GM12878 (cell line): ENCODE results near the gene APH1B. TPM values are rescaled to one million over a fixed set of nuclear protein-coding genes. Genes with fewer than 3 reads are reported as not detected.
A peak's percentile ranks its signal among the peaks of the same experiment; 100 is the strongest.

ENCODE experiments used
- ATAC-seq: fragments of 200-7000 bp; cut with Tn5 transposase; 3 replicates; pipeline ENCODE4 v1.9.1; 2020; ENCODE audit warnings: mild to moderate bottlenecking, moderate library complexity
- BruUV-seq: library from RNA; stranded (reverse); fragments of 400-500 nt; replicated peaks from 2 replicates; lab custom pipeline; 2021; lab: Mats Ljungman, UMichigan
- CTCF ChIA-PET: fragments of 300-600 bp; sonication (Branson Sonifier 250); formaldehyde crosslinking; extraction: SDS; loops from one replicate; lab custom pipeline; 2021; ENCODE audit warnings: inconsistent platforms; lab: Yijun Ruan, JAX
- POLR2A ChIA-PET: fragments of 350-600 bp; formaldehyde crosslinking; extraction: SDS; loops from one replicate; lab custom pipeline; 2021; ENCODE audit warnings: inconsistent platforms; lab: Charles Lee
- RAD21 ChIA-PET: fragments of 300-600 bp; sonication (Branson Sonifier 250); formaldehyde crosslinking; loops from one replicate; lab custom pipeline; 2023; ENCODE audit warnings: antibody characterized with exemption; ENCODE audit not compliant: unreplicated experiment; lab: Charles Lee
- SMC1A ChIA-PET: fragments of 300-600 bp; sonication (Branson Sonifier 250); formaldehyde crosslinking; loops from one replicate; lab custom pipeline; 2023; ENCODE audit not compliant: unreplicated experiment, uncharacterized antibody; lab: Charles Lee
- DNase-seq: peaks from one replicate; pipeline ENCODE4 v3.0.0-alpha.2; 2011; ENCODE audit warnings: low read depth, low spot score
- FAIRE-seq: peaks from 3 replicates; lab custom pipeline; 2011; peaks lifted over from hg19 to GRCh38; lab: Jason Lieb, UNC
- H2AFZ ChIP-seq: 2 replicates; pipeline ENCODE4 v1.6.0; 2011; ENCODE audit warnings: low read depth, low read length, control low read depth; ENCODE audit not compliant: control insufficient read depth
- H3K27ac ChIP-seq: 2 replicates; pipeline ENCODE4 v1.5.1; 2011; ENCODE audit warnings: control low read depth; ENCODE audit not compliant: control insufficient read depth, insufficient read depth
- H3K27me3 ChIP-seq, 2 experiments: replicated peaks in 1 of 2; 2 replicates each; pipeline versions ENCODE4 v1.6.0 to v1.6.1; 2011; ENCODE audit warnings: low read length in 1 of 2; ENCODE audit not compliant: control insufficient read depth in 2 of 2, insufficient read depth in 2 of 2
- H3K36me3 ChIP-seq, 2 experiments: 2 replicates each; pipeline ENCODE4 v1.5.1; 2011; ENCODE audit warnings: low read length in 1 of 2; ENCODE audit not compliant: control insufficient read depth in 2 of 2, insufficient read depth in 2 of 2
- H3K4me1 ChIP-seq: 2 replicates; pipeline ENCODE4 v1.6.1; 2011; ENCODE audit warnings: mild to moderate bottlenecking, low read length, moderate library complexity, mixed read lengths; ENCODE audit not compliant: control insufficient read depth, insufficient read depth
- H3K4me2 ChIP-seq: 2 replicates; pipeline ENCODE4 v1.6.0; 2011; ENCODE audit warnings: control low read depth; ENCODE audit not compliant: control insufficient read depth, insufficient read depth
- H3K4me3 ChIP-seq: fragments of 200-600 bp; sonication (generic); 2 replicates; pipeline ENCODE4 v1.5.1; 2016
- H3K79me2 ChIP-seq: 2 replicates; pipeline ENCODE4 v1.6.0; 2011; ENCODE audit warnings: low read length; ENCODE audit not compliant: control insufficient read depth, insufficient read depth
- H3K9ac ChIP-seq: 2 replicates; pipeline ENCODE4 v1.8.0; 2011; ENCODE audit warnings: low read length, control low read depth, mixed read lengths; ENCODE audit not compliant: control insufficient read depth, insufficient read depth
- H3K9me3 ChIP-seq: replicated peaks from 3 replicates; pipeline ENCODE4 v1.5.1; 2011; ENCODE audit warnings: mild to moderate bottlenecking, low read length; ENCODE audit not compliant: control insufficient read depth, insufficient read depth
- H4K20me1 ChIP-seq: 2 replicates; pipeline ENCODE4 v1.6.0; 2011; ENCODE audit not compliant: control insufficient read depth, insufficient read depth
- ASH2L ChIP-seq: fragments of 300-600, 200-600 bp; sonication (generic); IDR thresholded peaks from 2 replicates; pipeline ENCODE4 v1.6.1; 2017; ENCODE audit warnings: low read depth, mild to moderate bottlenecking, borderline replicate concordance
- BCLAF1 ChIP-seq: fragments of 450-650 bp; IDR thresholded peaks from 2 replicates; pipeline ENCODE4 v1.6.1; 2017; ENCODE audit warnings: antibody characterized with exemption, mild to moderate bottlenecking, moderate library complexity
- ETV6 ChIP-seq, 2 experiments: fragments of 450-650 bp in 1 of 2; IDR thresholded peaks in 1 of 2; conservative IDR thresholded peaks in 1 of 2; 2 replicates each; pipeline ENCODE4 v1.6.1; 2014; ENCODE audit warnings: antibody characterized with exemption in 1 of 2, borderline replicate concordance in 1 of 2, low read depth in 1 of 2, mild to moderate bottlenecking in 1 of 2, moderate library complexity in 1 of 2
- MEF2B ChIP-seq: fragments of 450-650 bp; IDR thresholded peaks from 2 replicates; pipeline ENCODE4 v1.6.1; 2018; ENCODE audit warnings: mild to moderate bottlenecking, moderate library complexity; ENCODE audit not compliant: partially characterized antibody, poor library complexity, severe bottlenecking
- NFYB ChIP-seq: IDR thresholded peaks from 2 replicates; pipeline ENCODE4 v1.6.1; 2011; ENCODE audit warnings: low read depth, mild to moderate bottlenecking, low read length, improper control_type of control experiment, moderate library complexity; ENCODE audit not compliant: insufficient read depth
- NR2C1 ChIP-seq: fragments of 450-650 bp; IDR thresholded peaks from 2 replicates; pipeline ENCODE4 v1.6.1; 2017; ENCODE audit warnings: antibody characterized with exemption, mild to moderate bottlenecking, moderate library complexity
- POLR2AphosphoS2 ChIP-seq: IDR thresholded peaks from 2 replicates; pipeline ENCODE4 v1.6.1; 2011; ENCODE audit warnings: low read depth, mild to moderate bottlenecking, low read length, improper control_type of control experiment, moderate library complexity
- POU2F2 ChIP-seq: IDR thresholded peaks from 3 replicates; pipeline ENCODE4 v1.6.1; 2011; ENCODE audit warnings: low read depth, mild to moderate bottlenecking, low read length, borderline replicate concordance
- RUNX3 ChIP-seq: IDR thresholded peaks from 2 replicates; pipeline ENCODE4 v1.6.1; 2012; ENCODE audit warnings: low read length, inconsistent platforms
- SREBF1 ChIP-seq: IDR thresholded peaks from 2 replicates; pipeline ENCODE4 v1.6.1; 2012; ENCODE audit warnings: mild to moderate bottlenecking, low read length
- STAT1 ChIP-seq: fragments of 450-650 bp; conservative IDR thresholded peaks from 2 replicates; pipeline ENCODE4 v1.6.1; 2014; ENCODE audit warnings: antibody characterized with exemption, mild to moderate bottlenecking
- WGBS: methylation state at CpG from one replicate; pipeline ENCODE4 v1.1.6; 2016; ENCODE audit warnings: low lambda C conversion rate; ENCODE audit not compliant: insufficient replicate concordance, insufficient coverage; ENCODE audit errors: missing lambda C conversion rate; 5-methylcytosine and 5-hydroxymethylcytosine counted together
- in situ Hi-C: fragments of 300-500 bp; cut with MboI; formaldehyde crosslinking; loops from 9 replicates; pipeline ENCODE4 v1.14.3; 2018; ENCODE audit warnings: mixed read lengths
- intact Hi-C: fragments of 100-400 bp; cut with micrococcal nuclease; formaldehyde crosslinking; loops from one replicate; pipeline ENCODE4 v1.14.2; 2022; ENCODE audit not compliant: unreplicated experiment
- polyA plus RNA-seq, 11 experiments: library from polyadenylated mRNA; depleted of rRNA in 4 of 11; unstranded in 6 of 11; stranded (reverse) in 5 of 11; fragments of >200 nt; fragmentation: Nextera tagmentation in 4 of 11; fragmentation: Illumina TruSeq in 1 of 11; extraction: Ambion mirVana in 4 of 11; extraction: Trizol in 1 of 11; gene quantifications; 1 replicate in 1 of 11; 2 replicates in 10 of 11; pipeline versions ENCODE4 v1.2.1 to v1.2.3, GENCODE V29; 2011 to 2016; ENCODE audit warnings: inconsistent platforms in 2 of 11, missing spikeins in 2 of 11, low read depth in 1 of 11
- total RNA-seq, 4 experiments: library from RNA; depleted of rRNA in 3 of 4; stranded (reverse); fragments of >200 nt in 3 of 4; fragmentation: Illumina TruSeq in 1 of 4; extraction: Trizol in 1 of 4; gene quantifications; 2 replicates each; pipeline versions ENCODE4 v1.2.1 to v1.2.3, GENCODE V29; 2013 to 2021
- TF ChIP-seq, protein P1 (sequence below): fragments of 450-650 bp; IDR thresholded peaks from 2 replicates; pipeline ENCODE4 v1.6.1; 2017; ENCODE audit warnings: mild to moderate bottlenecking
- TF ChIP-seq, protein P2 (sequence below): IDR thresholded peaks from 2 replicates; pipeline ENCODE4 v1.6.1; 2012; ENCODE audit warnings: low read depth, low read length, improper control_type of control experiment
- TF ChIP-seq, protein P3 (sequence below): fragments of 450-650 bp; IDR thresholded peaks from 2 replicates; pipeline ENCODE4 v1.6.1; 2016; ENCODE audit warnings: mild to moderate bottlenecking, moderate library complexity, borderline replicate concordance

APH1B gene
- total and polyA plus RNA-seq, 10 of the 15 experiments (the other 5 are each of a cell fraction or from before 2014, with no cell fraction given): 5.0 to 20.8 (median 11.1) TPM

GRCh38 chr15:63238796-63239195 lies 38.6 kb upstream of the APH1B start:
- no peaks in the 10 kb centered on the region for H3K27me3 ChIP-seq
- POLR2A ChIA-PET: interaction anchor here (0.6 to 2.8 kb wide), 9 partner anchors 8 to 76 kb away, joined by 3 to 14 read pairs (median 3); no protein-coding TSS in a partner anchor
- RAD21 ChIA-PET: interaction anchor here (0.7 to 2.0 kb wide), 9 partner anchors 9 to 144 kb away, joined by 3 to 19 read pairs (median 4); partner anchors contain the start of gene RPS27L
- in situ Hi-C loops: no loop called here
- 29% methylated on average over 1 of the region's 1 CpG for WGBS
- H3K36me3 ChIP-seq: peaks cover 0 to 4% of the 10 kb centered on the region in 2 experiments; a peak in 1 of 4 replicates
- H3K9me3 ChIP-seq: peaks cover 5% of the 10 kb centered on the region; the same call in 2 of the 3 replicates
- SMC1A ChIA-PET: interaction anchor here (0.7 to 4.7 kb wide), 18 partner anchors 9 to 192 kb away, joined by 3 to 60 read pairs (median 6); partner anchors contain the start of gene RPS27L
- no peak overlapping the region for H2AFZ ChIP-seq
- CTCF ChIA-PET: interaction anchor here (0.6 to 2.1 kb wide), 14 partner anchors 9 to 191 kb away, joined by 3 to 6 read pairs (median 4); no protein-coding TSS in a partner anchor
- H3K9ac ChIP-seq: no peak overlapping the region
- ATAC-seq (peak; percentile 95), DNase-seq (peak; percentile 50), FAIRE-seq (peak; percentile 61)
- intact Hi-C loops: loop anchor here (5.0 kb wide), 1 partner anchor 46 kb away; no protein-coding TSS in a partner anchor
- peaks cover 48% of the 10 kb centered on the region for H3K79me2 ChIP-seq
- BruUV-seq: no TSS peak
- peaks cover 18% of the 10 kb centered on the region for H3K4me1 ChIP-seq
- H3K4me2 ChIP-seq: no peak overlapping the region; the same call in 1 of the 2 replicates
- H4K20me1 ChIP-seq: no peaks in the 10 kb centered on the region
- H3K4me3 ChIP-seq: no peak overlapping the region
- no peak overlapping the region for H3K27ac ChIP-seq
- no peak for TF ChIP-seq SREBF1
- no peak for TF ChIP-seq ASH2L
- no peak for TF ChIP-seq NFYB
- TF ChIP-seq, protein P1, sequence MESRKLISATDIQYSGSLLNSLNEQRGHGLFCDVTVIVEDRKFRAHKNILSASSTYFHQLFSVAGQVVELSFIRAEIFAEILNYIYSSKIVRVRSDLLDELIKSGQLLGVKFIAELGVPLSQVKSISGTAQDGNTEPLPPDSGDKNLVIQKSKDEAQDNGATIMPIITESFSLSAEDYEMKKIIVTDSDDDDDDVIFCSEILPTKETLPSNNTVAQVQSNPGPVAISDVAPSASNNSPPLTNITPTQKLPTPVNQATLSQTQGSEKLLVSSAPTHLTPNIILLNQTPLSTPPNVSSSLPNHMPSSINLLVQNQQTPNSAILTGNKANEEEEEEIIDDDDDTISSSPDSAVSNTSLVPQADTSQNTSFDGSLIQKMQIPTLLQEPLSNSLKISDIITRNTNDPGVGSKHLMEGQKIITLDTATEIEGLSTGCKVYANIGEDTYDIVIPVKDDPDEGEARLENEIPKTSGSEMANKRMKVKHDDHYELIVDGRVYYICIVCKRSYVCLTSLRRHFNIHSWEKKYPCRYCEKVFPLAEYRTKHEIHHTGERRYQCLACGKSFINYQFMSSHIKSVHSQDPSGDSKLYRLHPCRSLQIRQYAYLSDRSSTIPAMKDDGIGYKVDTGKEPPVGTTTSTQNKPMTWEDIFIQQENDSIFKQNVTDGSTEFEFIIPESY: no peak
- TF ChIP-seq BCLAF1: no peak
- TF ChIP-seq STAT1: no peak
- peak in 1 of 2 experiments; percentile 67; a peak in 1 of 4 replicates for TF ChIP-seq ETV6 (conservative IDR thresholded peaks at IDR 0.05 in 1 of 2, IDR thresholded peaks at IDR 0.05 in 1 of 2; ENCODE audit: borderline replicate concordance in 1 of 2, low read depth in 1 of 2)
- TF ChIP-seq, protein P2, sequence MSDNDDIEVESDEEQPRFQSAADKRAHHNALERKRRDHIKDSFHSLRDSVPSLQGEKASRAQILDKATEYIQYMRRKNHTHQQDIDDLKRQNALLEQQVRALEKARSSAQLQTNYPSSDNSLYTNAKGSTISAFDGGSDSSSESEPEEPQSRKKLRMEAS: no peak
- TF ChIP-seq, protein P3, sequence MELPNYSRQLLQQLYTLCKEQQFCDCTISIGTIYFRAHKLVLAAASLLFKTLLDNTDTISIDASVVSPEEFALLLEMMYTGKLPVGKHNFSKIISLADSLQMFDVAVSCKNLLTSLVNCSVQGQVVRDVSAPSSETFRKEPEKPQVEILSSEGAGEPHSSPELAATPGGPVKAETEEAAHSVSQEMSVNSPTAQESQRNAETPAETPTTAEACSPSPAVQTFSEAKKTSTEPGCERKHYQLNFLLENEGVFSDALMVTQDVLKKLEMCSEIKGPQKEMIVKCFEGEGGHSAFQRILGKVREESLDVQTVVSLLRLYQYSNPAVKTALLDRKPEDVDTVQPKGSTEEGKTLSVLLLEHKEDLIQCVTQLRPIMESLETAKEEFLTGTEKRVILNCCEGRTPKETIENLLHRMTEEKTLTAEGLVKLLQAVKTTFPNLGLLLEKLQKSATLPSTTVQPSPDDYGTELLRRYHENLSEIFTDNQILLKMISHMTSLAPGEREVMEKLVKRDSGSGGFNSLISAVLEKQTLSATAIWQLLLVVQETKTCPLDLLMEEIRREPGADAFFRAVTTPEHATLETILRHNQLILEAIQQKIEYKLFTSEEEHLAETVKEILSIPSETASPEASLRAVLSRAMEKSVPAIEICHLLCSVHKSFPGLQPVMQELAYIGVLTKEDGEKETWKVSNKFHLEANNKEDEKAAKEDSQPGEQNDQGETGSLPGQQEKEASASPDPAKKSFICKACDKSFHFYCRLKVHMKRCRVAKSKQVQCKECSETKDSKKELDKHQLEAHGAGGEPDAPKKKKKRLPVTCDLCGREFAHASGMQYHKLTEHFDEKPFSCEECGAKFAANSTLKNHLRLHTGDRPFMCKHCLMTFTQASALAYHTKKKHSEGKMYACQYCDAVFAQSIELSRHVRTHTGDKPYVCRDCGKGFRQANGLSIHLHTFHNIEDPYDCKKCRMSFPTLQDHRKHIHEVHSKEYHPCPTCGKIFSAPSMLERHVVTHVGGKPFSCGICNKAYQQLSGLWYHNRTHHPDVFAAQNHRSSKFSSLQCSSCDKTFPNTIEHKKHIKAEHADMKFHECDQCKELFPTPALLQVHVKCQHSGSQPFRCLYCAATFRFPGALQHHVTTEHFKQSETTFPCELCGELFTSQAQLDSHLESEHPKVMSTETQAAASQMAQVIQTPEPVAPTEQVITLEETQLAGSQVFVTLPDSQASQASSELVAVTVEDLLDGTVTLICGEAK: no peak
- TF ChIP-seq POU2F2: no peak
- peak; percentile 78 for TF ChIP-seq MEF2B
- TF ChIP-seq RUNX3: peak; percentile 77
- TF ChIP-seq POLR2AphosphoS2: no peak
- no peak for TF ChIP-seq NR2C1
